ENCODE results near the gene AUP1.

Gene AUP1

DNA sequence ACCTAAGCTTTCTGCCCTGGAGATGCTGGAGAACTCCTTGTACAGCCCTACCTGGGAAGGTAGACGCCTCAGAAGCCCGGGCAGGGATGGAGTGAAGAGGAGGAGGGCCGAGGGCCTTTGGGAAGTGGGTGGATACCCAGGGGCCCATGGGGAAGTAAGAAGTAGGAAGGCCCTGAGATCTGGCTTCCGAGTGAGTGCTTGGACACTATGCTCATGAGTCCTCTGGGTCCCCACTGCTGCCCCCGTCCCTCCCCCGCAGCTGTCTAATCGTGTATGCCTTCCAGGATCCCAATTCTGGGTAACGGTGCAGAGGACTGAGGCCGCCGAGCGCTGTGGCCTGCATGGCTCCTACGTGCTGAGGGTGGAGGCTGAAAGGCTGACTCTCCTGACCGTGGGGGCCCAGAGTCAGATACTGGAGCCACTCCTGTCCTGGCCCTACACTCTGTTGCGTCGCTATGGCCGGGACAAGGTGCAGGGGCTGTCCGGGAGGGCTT, 26.2 kb upstream of the AUP1 start:
- Histone ChIP-seq H3K4me1 (ENCODE audit: insufficient read depth, low read length) (no peaks in the 10 kb centered on the region), H3K27me3 (ENCODE audit: control insufficient read depth in 1 of 2, insufficient read depth in 2 of 2, low read length in 2 of 2) (no peaks in the 10 kb centered on the region), H3K4me3 (ENCODE audit: low read depth in 1 of 2, low read length in 2 of 2) (peak overlapping the region in 1 of 2 donors; percentile 81), H3K27ac (ENCODE audit: low read depth, low read length) (peak overlapping the region; percentile 61), H3K9me3 (ENCODE audit: low read length) (no peaks in the 10 kb centered on the region), H3K36me3 (ENCODE audit: insufficient read depth, low read length) (peaks cover 8% of the 10 kb centered on the region), H3K9ac (ENCODE audit: low read length) (no peak overlapping the region)

DNA sequence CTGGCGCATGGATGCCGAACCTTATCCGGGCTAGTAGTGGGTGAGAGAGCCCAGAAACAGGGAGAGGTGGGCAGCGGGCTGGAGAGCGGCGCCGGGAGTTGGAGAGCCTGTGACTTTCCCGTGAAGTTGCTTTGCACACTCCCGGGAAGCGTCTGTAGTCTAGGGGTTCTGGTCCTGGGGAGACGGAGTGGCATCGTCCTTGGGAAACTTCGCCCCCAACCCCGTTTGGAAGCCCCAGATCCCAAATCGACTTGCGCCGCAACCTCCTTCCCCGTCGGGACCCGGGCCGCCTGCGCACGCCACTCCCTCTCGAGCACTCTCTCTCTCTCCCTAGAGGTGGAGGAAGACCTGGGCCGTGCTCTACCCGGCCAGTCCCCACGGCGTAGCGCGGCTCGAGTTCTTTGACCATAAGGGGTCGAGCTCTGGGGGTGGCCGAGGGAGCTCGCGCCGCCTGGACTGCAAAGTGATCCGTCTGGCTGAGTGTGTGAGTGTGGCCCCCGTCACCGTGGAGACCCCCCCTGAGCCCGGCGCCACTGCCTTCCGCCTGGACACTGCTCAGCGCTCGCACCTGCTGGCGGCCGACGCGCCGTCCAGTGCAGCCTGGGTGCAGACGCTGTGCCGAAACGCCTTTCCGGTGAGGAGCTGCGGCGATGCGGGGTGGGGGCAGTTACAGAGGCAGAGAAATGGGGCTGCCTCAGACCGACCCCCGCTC, 25.5 kb upstream of the AUP1 start:
- H3K27ac ChIP-seq (ENCODE audit: low read depth, low read length): peak overlapping the region; percentile 61
- no peaks in the 10 kb centered on the region for H3K27me3 ChIP-seq (ENCODE audit: control insufficient read depth in 1 of 2, insufficient read depth in 2 of 2, low read length in 2 of 2)
- H3K4me3 ChIP-seq (ENCODE audit: low read depth in 1 of 2, low read length in 2 of 2): peak overlapping the region; percentile 81 to 84
- H3K36me3 ChIP-seq (ENCODE audit: insufficient read depth, low read length): peaks cover 8% of the 10 kb centered on the region
- H3K9me3 ChIP-seq (ENCODE audit: low read length): no peaks in the 10 kb centered on the region
- H3K9ac ChIP-seq (ENCODE audit: low read length): peak overlapping the region; percentile 67
- H3K4me1 ChIP-seq (ENCODE audit: insufficient read depth, low read length): peaks cover 2% of the 10 kb centered on the region

DNA sequence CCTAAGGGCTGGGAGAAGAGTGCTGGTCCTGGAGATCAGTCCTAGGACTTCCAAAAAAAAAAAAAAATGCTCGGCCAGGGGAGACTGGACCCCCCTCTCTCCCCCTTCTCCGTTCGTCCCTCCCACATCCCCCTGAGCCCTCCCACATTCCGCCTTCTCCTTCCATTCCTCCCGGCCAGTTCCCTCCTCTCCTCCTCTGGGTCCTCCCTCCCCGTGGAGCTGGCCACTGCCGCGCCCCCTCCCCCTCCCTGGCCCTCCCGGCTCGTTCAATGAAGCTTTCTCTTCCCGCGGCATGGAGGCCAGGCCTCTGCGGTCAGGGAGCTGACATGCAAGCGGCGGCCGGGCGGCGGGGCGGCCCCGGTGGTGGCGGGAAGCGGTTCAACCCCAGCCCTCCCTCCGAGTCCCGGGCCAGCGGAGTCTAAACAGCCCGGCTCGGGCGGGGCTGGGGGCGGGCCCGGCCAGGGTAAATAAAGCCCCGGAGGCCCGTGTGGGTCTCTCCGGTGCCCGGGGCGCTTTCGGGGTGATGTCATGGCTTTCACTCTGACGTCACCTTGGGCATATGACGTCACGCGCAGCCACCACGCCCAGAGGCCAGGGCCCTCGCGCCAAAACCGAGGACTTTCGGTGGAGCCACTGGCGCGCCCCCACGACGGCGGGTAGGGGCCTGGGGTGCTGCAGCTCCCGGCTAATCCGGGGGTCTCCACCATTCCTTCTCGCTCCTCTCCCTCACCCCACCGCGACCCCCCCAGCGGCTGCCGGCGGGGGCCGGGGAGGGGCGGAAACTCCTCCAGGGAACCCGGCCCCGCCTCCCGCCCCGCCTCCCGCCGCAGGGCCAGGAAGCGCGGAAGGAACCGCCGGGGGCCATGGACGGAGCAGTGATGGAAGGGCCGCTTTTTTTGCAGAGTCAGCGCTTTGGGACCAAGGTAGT, 24.6 kb upstream of the AUP1 start, which contains the start of the genes DOK1 and LOXL3:
Gene DOK1 (plus strand): TSS at position 829 of the 928 bp plus-strand sequence. CDS start 35 bp downstream, at position 864.
Gene LOXL3 (minus strand): TSS at position 51 of the 928 bp plus-strand sequence. CDS start 1,308 bp downstream, outside the sequence.
- Histone ChIP-seq H3K4me1 (ENCODE audit: insufficient read depth, low read length) (peaks cover 10% of the 10 kb centered on the region), H3K4me3 (ENCODE audit: low read depth in 1 of 2, low read length in 2 of 2) (peak within 1 kb of the TSS; percentile 81 to 84), H3K36me3 (ENCODE audit: insufficient read depth, low read length) (peaks cover 8% of the 10 kb centered on the region), H3K9me3 (ENCODE audit: low read length) (no peaks in the 10 kb centered on the region), H3K27ac (ENCODE audit: low read depth, low read length) (peak within 1 kb of the TSS; percentile 61), H3K27me3 (ENCODE audit: control insufficient read depth in 1 of 2, insufficient read depth in 2 of 2, low read length in 2 of 2) (no peaks in the 10 kb centered on the region), H3K9ac (ENCODE audit: low read length) (peak within 1 kb of the TSS; percentile 67)

DNA sequence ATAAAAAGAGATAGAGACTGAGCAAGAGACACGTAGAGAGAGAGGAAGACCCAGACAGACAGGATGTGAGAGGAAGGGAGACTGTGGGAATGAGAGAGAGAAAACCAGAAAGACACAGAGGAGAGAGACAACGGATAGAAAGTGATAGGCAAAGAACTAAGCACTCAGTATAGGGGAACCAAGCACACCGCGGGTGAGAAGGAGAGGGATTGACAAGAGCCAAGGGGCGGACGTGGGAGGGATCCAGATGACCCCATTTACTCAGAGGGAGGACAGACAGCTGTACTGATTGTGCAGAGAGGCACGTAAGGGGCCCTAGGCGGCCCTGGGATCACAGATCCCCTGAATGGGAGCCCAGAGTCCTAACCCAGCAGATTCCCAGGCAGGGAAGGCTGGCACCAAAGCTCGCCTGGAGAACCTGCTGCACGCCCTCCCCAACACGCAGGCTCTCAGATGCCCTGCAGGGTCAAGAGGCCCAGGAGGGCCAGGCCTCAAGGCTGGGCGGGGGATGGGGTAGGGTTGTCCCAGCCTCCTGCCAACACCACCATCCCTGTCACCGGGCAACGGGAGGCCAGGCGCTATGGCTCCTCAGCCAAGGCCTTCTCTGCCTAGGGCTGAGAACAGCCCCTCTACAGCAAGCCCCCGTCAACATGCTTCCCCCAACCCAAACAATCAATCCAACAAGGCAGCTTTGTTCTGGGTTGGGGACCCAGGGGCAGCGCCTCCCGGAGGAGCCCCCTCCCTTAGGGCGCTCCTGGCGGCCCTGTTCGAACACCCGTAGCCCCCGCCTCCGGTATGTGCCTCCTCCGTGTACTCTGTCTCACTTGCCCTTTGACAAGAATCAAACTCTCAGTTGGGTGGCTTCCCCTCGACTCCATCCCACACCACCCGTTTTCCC, 23.7 kb upstream of the AUP1 start:
- Histone ChIP-seq H3K9me3 (ENCODE audit: low read length) (no peaks in the 10 kb centered on the region), H3K4me3 (ENCODE audit: low read depth in 1 of 2, low read length in 2 of 2) (peak overlapping the region; percentile 81 to 84), H3K27ac (ENCODE audit: low read depth, low read length) (peak overlapping the region; percentile 42), H3K4me1 (ENCODE audit: insufficient read depth, low read length) (peaks cover 15% of the 10 kb centered on the region), H3K36me3 (ENCODE audit: insufficient read depth, low read length) (peaks cover 8% of the 10 kb centered on the region), H3K27me3 (ENCODE audit: control insufficient read depth in 1 of 2, insufficient read depth in 2 of 2, low read length in 2 of 2) (no peaks in the 10 kb centered on the region), H3K9ac (ENCODE audit: low read length) (no peak overlapping the region)

DNA sequence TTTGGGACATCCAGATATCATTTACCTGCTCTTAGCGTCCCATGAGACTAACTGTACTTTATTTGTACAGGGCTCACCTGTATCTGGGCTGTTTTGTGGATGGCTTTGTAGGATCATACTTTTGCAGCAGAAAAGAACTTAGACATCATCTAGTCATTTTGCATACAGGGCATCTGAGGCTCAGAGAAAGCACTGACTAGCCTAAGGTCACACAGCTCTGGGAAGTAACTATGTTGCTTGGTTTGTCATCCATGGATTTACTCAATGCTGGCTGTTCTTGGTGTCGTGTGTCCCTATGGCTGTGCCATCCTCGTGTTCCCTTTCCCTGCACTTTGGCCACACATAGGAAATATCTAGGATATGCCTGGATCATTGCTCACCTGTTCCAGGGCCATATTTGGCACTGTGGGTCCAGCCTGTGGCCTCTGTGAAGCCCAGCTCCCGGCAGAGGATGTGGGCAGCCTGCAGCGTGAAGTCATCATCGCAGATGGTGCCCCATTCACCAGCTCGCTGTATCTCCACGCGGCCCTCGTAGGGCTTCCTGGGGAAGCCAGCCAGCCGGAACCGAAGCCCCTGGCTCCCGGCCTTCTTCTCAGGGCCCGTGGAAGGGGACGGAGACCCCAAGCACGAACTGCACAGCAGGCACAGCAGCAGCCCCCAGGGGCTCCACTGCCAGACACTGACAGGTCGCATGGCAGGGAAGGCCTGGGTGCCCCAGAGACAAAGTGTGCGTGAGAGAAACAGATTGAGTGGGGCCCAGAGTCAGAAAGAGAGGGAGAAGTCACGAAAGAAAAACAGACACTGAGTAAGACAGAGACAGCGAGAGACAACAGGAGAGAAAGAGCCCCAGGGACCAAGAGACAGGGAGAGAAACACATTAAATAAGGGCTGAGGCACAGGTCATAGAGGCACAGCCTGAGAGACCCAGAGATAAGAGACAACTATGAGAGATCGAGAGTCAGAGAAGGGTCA, 22.7 kb upstream of the AUP1 start:
- H3K4me3 ChIP-seq (ENCODE audit: low read depth in 1 of 2, low read length in 2 of 2): no peak overlapping the region
- no peak overlapping the region for H3K27ac ChIP-seq (ENCODE audit: low read depth, low read length)
- peaks cover 8% of the 10 kb centered on the region for H3K36me3 ChIP-seq (ENCODE audit: insufficient read depth, low read length)
- H3K9ac ChIP-seq (ENCODE audit: low read length): no peak overlapping the region
- peaks cover 15% of the 10 kb centered on the region for H3K4me1 ChIP-seq (ENCODE audit: insufficient read depth, low read length)
- H3K9me3 ChIP-seq (ENCODE audit: low read length): no peaks in the 10 kb centered on the region
- H3K27me3 ChIP-seq (ENCODE audit: control insufficient read depth in 1 of 2, insufficient read depth in 2 of 2, low read length in 2 of 2): no peaks in the 10 kb centered on the region

DNA sequence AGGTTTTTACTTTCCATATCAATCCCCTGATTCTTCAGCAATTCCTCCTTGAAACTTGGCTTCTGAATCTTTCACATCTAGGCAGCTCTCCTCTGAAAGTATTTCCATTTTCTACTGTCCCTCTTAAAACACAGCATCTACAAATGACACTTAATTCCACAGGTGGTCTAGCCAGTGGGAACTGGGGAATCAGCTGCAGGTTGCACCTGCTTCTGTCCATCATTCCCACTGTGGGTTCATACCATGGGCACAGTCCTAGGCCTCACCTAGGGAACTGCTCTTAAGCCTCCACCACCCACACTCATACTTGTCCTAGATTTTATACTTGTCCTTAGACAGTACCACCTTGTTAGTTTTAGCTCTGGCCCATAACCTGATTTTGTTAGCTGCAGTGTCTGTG, 22.0 kb upstream of the AUP1 start:
- no peaks in the 10 kb centered on the region for H3K27me3 ChIP-seq (ENCODE audit: control insufficient read depth in 1 of 2, insufficient read depth in 2 of 2, low read length in 2 of 2)
- H3K9ac ChIP-seq (ENCODE audit: low read length): no peak overlapping the region
- no peak overlapping the region for H3K27ac ChIP-seq (ENCODE audit: low read depth, low read length)
- peaks cover 15% of the 10 kb centered on the region for H3K4me1 ChIP-seq (ENCODE audit: insufficient read depth, low read length)
- H3K4me3 ChIP-seq (ENCODE audit: low read depth in 1 of 2, low read length in 2 of 2): no peak overlapping the region
- peaks cover 3% of the 10 kb centered on the region for H3K36me3 ChIP-seq (ENCODE audit: insufficient read depth, low read length)
- no peaks in the 10 kb centered on the region for H3K9me3 ChIP-seq (ENCODE audit: low read length)

DNA sequence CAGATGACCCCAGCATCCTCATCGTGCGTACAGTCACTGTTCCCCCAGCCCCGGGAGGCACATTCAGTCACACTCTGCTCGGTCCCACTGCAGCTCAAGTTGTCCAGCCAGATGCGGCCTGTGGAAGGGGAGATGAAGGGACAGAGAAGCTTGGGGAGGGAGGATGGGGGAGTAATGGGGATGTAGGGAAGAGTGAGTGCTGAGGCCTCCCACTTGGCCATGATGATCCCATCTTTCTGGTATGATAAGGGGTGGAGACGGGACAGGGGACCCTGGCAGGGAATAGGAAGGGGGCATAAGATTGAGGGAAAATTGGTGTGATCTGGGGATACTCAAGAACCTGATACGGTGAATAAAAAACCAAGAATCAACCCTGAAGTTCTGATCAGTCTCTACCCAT, 20.7 kb upstream of the AUP1 start:
- no peak overlapping the region for H3K9ac ChIP-seq (ENCODE audit: low read length)
- H3K27me3 ChIP-seq (ENCODE audit: control insufficient read depth in 1 of 2, insufficient read depth in 2 of 2, low read length in 2 of 2): no peaks in the 10 kb centered on the region
- H3K9me3 ChIP-seq (ENCODE audit: low read length): no peaks in the 10 kb centered on the region
- H3K36me3 ChIP-seq (ENCODE audit: insufficient read depth, low read length): no peaks in the 10 kb centered on the region
- H3K4me3 ChIP-seq (ENCODE audit: low read depth in 1 of 2, low read length in 2 of 2): no peak overlapping the region
- no peak overlapping the region for H3K27ac ChIP-seq (ENCODE audit: low read depth, low read length)
- H3K4me1 ChIP-seq (ENCODE audit: insufficient read depth, low read length): peaks cover 15% of the 10 kb centered on the region

DNA sequence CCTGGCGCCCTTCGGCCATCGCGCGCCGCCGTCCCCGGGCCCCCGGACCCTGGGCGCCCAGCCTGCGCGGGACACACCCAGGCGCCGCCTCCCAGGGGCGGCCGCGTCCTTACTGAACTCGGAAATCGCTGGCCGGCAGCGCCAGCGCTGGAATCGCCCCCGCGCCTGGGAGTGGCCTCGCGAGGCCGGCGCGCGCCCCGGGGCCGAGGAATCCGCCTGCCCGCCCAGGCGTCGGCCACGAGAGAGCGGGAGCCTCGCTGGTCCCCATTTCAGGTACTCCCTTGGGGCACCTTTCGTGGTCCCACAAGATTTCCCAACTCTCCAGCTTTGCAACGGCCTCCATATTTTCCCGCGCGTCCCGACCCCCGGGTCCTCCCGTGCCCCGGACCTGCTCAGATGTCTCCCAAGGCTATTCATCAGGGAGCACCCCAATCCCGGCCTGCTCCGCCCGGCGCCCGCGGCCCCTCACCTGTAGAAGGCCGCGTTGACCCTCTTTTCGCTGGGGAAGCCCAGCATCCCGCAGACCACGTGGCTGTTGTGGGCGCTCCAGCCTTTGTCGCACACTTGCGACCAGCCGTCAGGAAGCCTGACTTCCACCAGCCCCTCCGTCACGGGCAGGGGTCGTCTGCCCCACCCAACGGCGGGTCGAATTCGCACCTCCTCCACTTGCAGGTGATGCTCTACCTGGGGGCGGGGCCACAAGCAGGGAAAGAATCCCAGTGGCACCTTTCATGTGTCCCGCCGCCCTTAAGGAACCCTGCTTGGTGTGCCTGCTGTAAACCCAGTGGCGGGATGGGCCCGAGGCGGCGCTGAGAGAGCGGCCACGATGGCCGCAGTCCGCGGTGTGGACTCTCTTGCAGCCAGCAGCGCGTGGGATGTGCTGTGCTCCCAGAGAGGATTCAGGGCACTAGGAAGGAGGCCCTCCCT, 19.7 kb upstream of the AUP1 start:
- Histone ChIP-seq H3K27me3 (ENCODE audit: control insufficient read depth in 1 of 2, insufficient read depth in 2 of 2, low read length in 2 of 2) (no peaks in the 10 kb centered on the region), H3K4me1 (ENCODE audit: insufficient read depth, low read length) (peaks cover 15% of the 10 kb centered on the region), H3K9ac (ENCODE audit: low read length) (no peak overlapping the region), H3K36me3 (ENCODE audit: insufficient read depth, low read length) (no peaks in the 10 kb centered on the region), H3K9me3 (ENCODE audit: low read length) (no peaks in the 10 kb centered on the region), H3K4me3 (ENCODE audit: low read depth in 1 of 2, low read length in 2 of 2) (peak overlapping the region; percentile 37 to 77), H3K27ac (ENCODE audit: low read depth, low read length) (peak overlapping the region; percentile 63)

DNA sequence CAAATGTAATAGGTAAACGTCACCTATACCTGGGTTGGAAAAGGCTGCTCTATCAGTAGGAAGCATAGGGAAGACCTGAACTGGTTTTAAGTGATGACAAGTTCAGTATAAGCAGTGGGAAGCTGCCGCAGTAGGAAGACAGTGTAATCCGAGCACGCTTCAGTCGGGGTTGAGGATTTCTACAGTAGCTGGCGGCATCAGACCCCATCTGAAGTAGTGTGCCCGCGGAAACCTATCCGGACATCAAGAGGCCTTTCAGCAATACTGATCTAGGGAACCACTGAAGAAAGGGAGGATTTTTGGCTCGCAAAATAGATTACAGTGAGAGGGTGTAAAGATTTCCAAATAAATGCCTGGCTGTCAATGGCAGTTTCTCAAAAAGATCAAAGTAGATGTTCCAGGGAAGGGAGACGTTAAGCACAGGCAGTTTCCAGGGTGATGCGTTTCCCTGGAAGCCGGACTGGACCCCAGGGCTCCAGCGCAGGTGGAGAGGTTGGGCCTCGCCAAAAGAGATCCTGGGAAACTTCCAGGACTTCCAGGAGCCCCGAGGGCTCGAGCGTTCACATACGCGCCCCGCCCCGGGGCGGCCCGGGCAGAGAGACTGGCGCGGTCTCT, 18.9 kb upstream of the AUP1 start:
- H3K9me3 ChIP-seq (ENCODE audit: low read length): no peaks in the 10 kb centered on the region
- H3K4me1 ChIP-seq (ENCODE audit: insufficient read depth, low read length): peaks cover 15% of the 10 kb centered on the region
- H3K4me3 ChIP-seq (ENCODE audit: low read depth in 1 of 2, low read length in 2 of 2): peak overlapping the region; percentile 37 to 77
- H3K36me3 ChIP-seq (ENCODE audit: insufficient read depth, low read length): no peaks in the 10 kb centered on the region
- no peak overlapping the region for H3K9ac ChIP-seq (ENCODE audit: low read length)
- peak overlapping the region; percentile 63 for H3K27ac ChIP-seq (ENCODE audit: low read depth, low read length)
- no peaks in the 10 kb centered on the region for H3K27me3 ChIP-seq (ENCODE audit: control insufficient read depth in 1 of 2, insufficient read depth in 2 of 2, low read length in 2 of 2)
